Duodenal mucosa (tissue), 2 donors: Measurements from ENCODE around the gene SPTSSA.
"Not testable (repeated sequence)": the region's sequence is repeated elsewhere in the genome, so short reads cannot be mapped to it uniquely, and the experiment has no call there.

ENCODE experiments used
- H3K27ac ChIP-seq: one replicate; pipeline ENCODE4 v1.7.0; 2013; ENCODE audit warnings: low read depth, low read length
- H3K27me3 ChIP-seq, 2 donors: one replicate each; pipeline ENCODE4 v1.7.0; 2013; ENCODE audit warnings: low read length in 2 of 2, control low read depth in 1 of 2; ENCODE audit not compliant: insufficient read depth in 2 of 2, control insufficient read depth in 1 of 2
- H3K36me3 ChIP-seq, 2 donors: one replicate each; pipeline ENCODE4 v1.7.0; 2013; ENCODE audit warnings: low read length in 2 of 2, control low read depth in 1 of 2; ENCODE audit not compliant: insufficient read depth in 2 of 2, control insufficient read depth in 1 of 2
- H3K4me1 ChIP-seq, 2 donors: one replicate each; pipeline ENCODE4 v1.7.0; 2013; ENCODE audit warnings: low read length in 2 of 2, control low read depth in 1 of 2; ENCODE audit not compliant: insufficient read depth in 2 of 2, control insufficient read depth in 1 of 2
- H3K4me3 ChIP-seq, 2 donors: one replicate each; pipeline ENCODE4 v1.7.0; 2013; ENCODE audit warnings: low read length in 2 of 2, low read depth in 1 of 2
- H3K9ac ChIP-seq, 2 donors: one replicate each; pipeline ENCODE4 v1.7.0; 2013; ENCODE audit warnings: low read length in 2 of 2, low read depth in 1 of 2
- H3K9me3 ChIP-seq, 2 donors: one replicate each; pipeline ENCODE4 v1.7.0; 2013; ENCODE audit warnings: low read length in 2 of 2, control low read depth in 1 of 2; ENCODE audit not compliant: control insufficient read depth in 1 of 2

SPTSSA gene

GRCh38 chr14:34496679-34497513 is 34.9 kb upstream of the SPTSSA start:
- Histone ChIP-seq H3K27me3 (no peaks in the 10 kb centered on the region), H3K9ac (peak overlapping the region; percentile 52 to 55), H3K4me1 (peaks cover 18 to 19% of the 10 kb centered on the region in 2 donors), H3K27ac (peak overlapping the region; percentile 74), H3K36me3 (no peaks in the 10 kb centered on the region), H3K4me3 (peak overlapping the region; percentile 42 to 48), H3K9me3 (no peaks in the 10 kb centered on the region)

- Histone ChIP-seq H3K36me3 (no peaks in the 10 kb centered on the region), H3K27me3 (no peaks in the 10 kb centered on the region), H3K9ac (peak overlapping the region in 1 of 2 donors; percentile 20), H3K27ac (peak overlapping the region; percentile 51), H3K4me1 (peaks cover 18% of the 10 kb centered on the region in 2 donors), H3K9me3 (no peaks in the 10 kb centered on the region), H3K4me3 (no peak overlapping the region)
Observed at GRCh38 chr14:34496007-34496678, 34.1 kb upstream of the SPTSSA start.

GRCh38 chr14:34489324-34489723 is 27.3 kb upstream of the SPTSSA start:
- Histone ChIP-seq H3K4me1 (no peaks in the 10 kb centered on the region), H3K9ac (no peak overlapping the region), H3K4me3 (no peak overlapping the region), H3K9me3 (no peaks in the 10 kb centered on the region), H3K27me3 (no peaks in the 10 kb centered on the region), H3K27ac (no peak overlapping the region), H3K36me3 (no peaks in the 10 kb centered on the region)

GRCh38 chr14:34488528-34488927 is 26.5 kb upstream of the SPTSSA start:
- H3K9me3 ChIP-seq, result no peaks in the 10 kb centered on the region
- no peaks in the 10 kb centered on the region for H3K36me3 ChIP-seq
- H3K27ac ChIP-seq, result no peak overlapping the region
- no peak overlapping the region for H3K9ac ChIP-seq
- no peaks in the 10 kb centered on the region for H3K4me1 ChIP-seq
- no peaks in the 10 kb centered on the region for H3K27me3 ChIP-seq
- H3K4me3 ChIP-seq, result no peak overlapping the region

GRCh38 chr14:34484726-34485125 is 22.7 kb upstream of the SPTSSA start:
- H3K27me3 ChIP-seq, result no peaks in the 10 kb centered on the region
- H3K27ac ChIP-seq, result no peak overlapping the region

GRCh38 chr14:34482463-34482862 is 20.4 kb upstream of the SPTSSA start:
- no peaks in the 10 kb centered on the region for H3K4me1 ChIP-seq
- H3K9ac ChIP-seq, result no peak overlapping the region
- no peaks in the 10 kb centered on the region for H3K27me3 ChIP-seq
- H3K9me3 ChIP-seq, result no peaks in the 10 kb centered on the region
- H3K36me3 ChIP-seq, result no peaks in the 10 kb centered on the region
- no peak overlapping the region for H3K27ac ChIP-seq
- no peak overlapping the region for H3K4me3 ChIP-seq

More at GRCh38 chr14:34484726-34485125, 22.7 kb upstream of the SPTSSA start:
- no peak overlapping the region for H3K9ac ChIP-seq
- H3K9me3 ChIP-seq, result no peaks in the 10 kb centered on the region
- no peak overlapping the region for H3K4me3 ChIP-seq
- no peaks in the 10 kb centered on the region for H3K36me3 ChIP-seq
- H3K4me1 ChIP-seq, result no peaks in the 10 kb centered on the region

- Histone ChIP-seq H3K27me3 (no peaks in the 10 kb centered on the region), H3K4me3 (no peak overlapping the region), H3K9ac (no peak overlapping the region), H3K36me3 (no peaks in the 10 kb centered on the region), H3K9me3 (no peaks in the 10 kb centered on the region), H3K27ac (no peak overlapping the region), H3K4me1 (no peaks in the 10 kb centered on the region)
Observed at GRCh38 chr14:34479694-34480093, 17.7 kb upstream of the SPTSSA start.

GRCh38 chr14:34478261-34478660 is 16.2 kb upstream of the SPTSSA start:
- Histone ChIP-seq H3K4me1 (no peaks in the 10 kb centered on the region), H3K9me3 (no peaks in the 10 kb centered on the region), H3K36me3 (no peaks in the 10 kb centered on the region), H3K4me3 (no peak overlapping the region), H3K27me3 (no peaks in the 10 kb centered on the region), H3K27ac (no peak overlapping the region), H3K9ac (no peak overlapping the region)

- H3K36me3 ChIP-seq, H3K4me1 ChIP-seq, H3K4me3 ChIP-seq, H3K27ac ChIP-seq, H3K9me3 ChIP-seq, H3K9ac ChIP-seq, H3K27me3 ChIP-seq: not testable (repeated sequence)
Observed at GRCh38 chr14:34476036-34476435, 14.0 kb upstream of the SPTSSA start.

GRCh38 chr14:34475163-34475562 is 13.1 kb upstream of the SPTSSA start:
- Histone ChIP-seq H3K27me3 (no peaks in the 10 kb centered on the region), H3K4me3 (no peak overlapping the region), H3K27ac (no peak overlapping the region), H3K9me3 (no peaks in the 10 kb centered on the region), H3K4me1 (no peaks in the 10 kb centered on the region), H3K36me3 (no peaks in the 10 kb centered on the region), H3K9ac (no peak overlapping the region)
